Glutamatergic neuron (in vitro differentiated cells): ENCODE data around the gene ANXA4. TPM values are rescaled to one million over a fixed set of nuclear protein-coding genes. Genes with fewer than 3 reads are reported as not detected.
"Not testable (repeated sequence)": the region's sequence is repeated elsewhere in the genome, so short reads cannot be mapped to it uniquely, and the experiment has no call there.

Experiments
- DNase-seq: peaks from one replicate; pipeline ENCODE4 v3.0.0; 2022
- H3K27ac Mint-ChIP-seq: one replicate; pipeline ENCODE4 v1.8.0; 2020; ENCODE audit warnings: mild to moderate bottlenecking, mixed read lengths, inconsistent platforms; ENCODE audit not compliant: unreplicated experiment
- H3K27me3 Mint-ChIP-seq: one replicate; pipeline ENCODE4 v1.8.0; 2020; ENCODE audit warnings: mild to moderate bottlenecking, moderate library complexity, mixed read lengths, inconsistent platforms; ENCODE audit not compliant: unreplicated experiment
- H3K36me3 Mint-ChIP-seq: one replicate; pipeline ENCODE4 v1.8.0; 2020; ENCODE audit warnings: mild to moderate bottlenecking, mixed read lengths, inconsistent platforms; ENCODE audit not compliant: unreplicated experiment
- H3K4me1 Mint-ChIP-seq: one replicate; pipeline ENCODE4 v1.8.0; 2020; ENCODE audit warnings: mild to moderate bottlenecking, low read depth, mixed read lengths, inconsistent platforms; ENCODE audit not compliant: unreplicated experiment
- H3K4me3 Mint-ChIP-seq: one replicate; pipeline ENCODE4 v1.8.0; 2020; ENCODE audit warnings: mild to moderate bottlenecking, mixed read lengths, inconsistent platforms; ENCODE audit not compliant: unreplicated experiment
- H3K9me3 Mint-ChIP-seq: one replicate; pipeline ENCODE4 v1.8.0; 2020; ENCODE audit warnings: mild to moderate bottlenecking, moderate library complexity, mixed read lengths, inconsistent platforms; ENCODE audit not compliant: unreplicated experiment
- total RNA-seq: library from RNA; stranded (reverse); fragmentation: NEBNext Ultra II Directional; extraction: Animal tissue kit (Norgen Biotek cat#: 25700); gene quantifications from one replicate; pipeline ENCODE4 v1.2.1, GENCODE V29; 2021; ENCODE audit not compliant: unreplicated experiment
- TF ChIP-seq, protein P1 (sequence below): fragments of 200-600 bp; sonication (generic); IDR thresholded peaks from one replicate; pipeline ENCODE4 v1.5.0; 2021; ENCODE audit not compliant: partially characterized antibody, unreplicated experiment

The ANXA4 gene
- total RNA-seq, 1 donor from 2014 or later: 3.1 TPM

GRCh38 chr2:69734035-69734611, 7.8 kb upstream of the ANXA4 start:
- H3K4me3 Mint-ChIP-seq: no peak overlapping the region
- H3K36me3 Mint-ChIP-seq: no peaks in the 10 kb centered on the region
- H3K9me3 Mint-ChIP-seq: no peaks in the 10 kb centered on the region
- no peak overlapping the region for H3K27ac Mint-ChIP-seq
- no peak for DNase-seq
- H3K27me3 Mint-ChIP-seq: no peaks in the 10 kb centered on the region
- TF ChIP-seq, protein P1, sequence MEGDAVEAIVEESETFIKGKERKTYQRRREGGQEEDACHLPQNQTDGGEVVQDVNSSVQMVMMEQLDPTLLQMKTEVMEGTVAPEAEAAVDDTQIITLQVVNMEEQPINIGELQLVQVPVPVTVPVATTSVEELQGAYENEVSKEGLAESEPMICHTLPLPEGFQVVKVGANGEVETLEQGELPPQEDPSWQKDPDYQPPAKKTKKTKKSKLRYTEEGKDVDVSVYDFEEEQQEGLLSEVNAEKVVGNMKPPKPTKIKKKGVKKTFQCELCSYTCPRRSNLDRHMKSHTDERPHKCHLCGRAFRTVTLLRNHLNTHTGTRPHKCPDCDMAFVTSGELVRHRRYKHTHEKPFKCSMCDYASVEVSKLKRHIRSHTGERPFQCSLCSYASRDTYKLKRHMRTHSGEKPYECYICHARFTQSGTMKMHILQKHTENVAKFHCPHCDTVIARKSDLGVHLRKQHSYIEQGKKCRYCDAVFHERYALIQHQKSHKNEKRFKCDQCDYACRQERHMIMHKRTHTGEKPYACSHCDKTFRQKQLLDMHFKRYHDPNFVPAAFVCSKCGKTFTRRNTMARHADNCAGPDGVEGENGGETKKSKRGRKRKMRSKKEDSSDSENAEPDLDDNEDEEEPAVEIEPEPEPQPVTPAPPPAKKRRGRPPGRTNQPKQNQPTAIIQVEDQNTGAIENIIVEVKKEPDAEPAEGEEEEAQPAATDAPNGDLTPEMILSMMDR: no peak
- H3K4me1 Mint-ChIP-seq: peaks cover 1% of the 10 kb centered on the region

- H3K27ac Mint-ChIP-seq: no peak overlapping the region
- H3K9me3 Mint-ChIP-seq: no peaks in the 10 kb centered on the region
- TF ChIP-seq, protein P1: no peak
- no peaks in the 10 kb centered on the region for H3K27me3 Mint-ChIP-seq
- no peaks in the 10 kb centered on the region for H3K36me3 Mint-ChIP-seq
- H3K4me3 Mint-ChIP-seq: no peak overlapping the region
- no peak for DNase-seq
- H3K4me1 Mint-ChIP-seq: peaks cover 1% of the 10 kb centered on the region
These were observed 6.9 kb upstream of the ANXA4 start for GRCh38 chr2:69734854-69735544.

DNA sequence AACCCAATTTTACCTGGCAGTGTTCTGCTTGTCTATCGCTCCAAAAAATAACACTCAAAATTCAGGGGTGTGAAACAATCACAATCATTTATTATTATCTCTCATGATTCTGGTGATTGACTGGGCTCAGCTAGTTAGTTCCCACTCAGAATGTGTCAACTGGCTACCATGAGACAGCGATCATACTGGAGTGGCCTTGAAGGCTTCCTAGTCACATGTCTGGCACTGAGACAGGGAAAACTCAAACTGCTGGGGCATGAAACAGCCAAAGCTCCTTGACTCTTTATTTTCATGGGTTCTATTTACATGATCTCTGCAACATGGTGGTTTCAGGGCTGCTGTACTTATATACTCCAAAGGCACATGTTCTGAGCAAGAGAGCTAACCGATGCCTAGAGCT, 6.2 kb upstream of the ANXA4 start:
- Mint-ChIP-seq H3K9me3 (no peaks in the 10 kb centered on the region), H3K36me3 (no peaks in the 10 kb centered on the region)
- TF ChIP-seq, protein P1: no peak

GRCh38 chr2:69738149-69738548, 3.8 kb upstream of the ANXA4 start:
- H3K27ac Mint-ChIP-seq, H3K36me3 Mint-ChIP-seq, H3K9me3 Mint-ChIP-seq, H3K4me3 Mint-ChIP-seq, H3K4me1 Mint-ChIP-seq, DNase-seq: not testable (repeated sequence)
- peaks cover 12% of the 10 kb centered on the region for H3K27me3 Mint-ChIP-seq

More for the DNA sequence above, 6.2 kb upstream of the ANXA4 start:
- DNase-seq: no peak
- peaks cover 1% of the 10 kb centered on the region for H3K4me1 Mint-ChIP-seq
- H3K4me3 Mint-ChIP-seq: no peak overlapping the region
- H3K27me3 Mint-ChIP-seq: no peaks in the 10 kb centered on the region
- no peak overlapping the region for H3K27ac Mint-ChIP-seq

DNA sequence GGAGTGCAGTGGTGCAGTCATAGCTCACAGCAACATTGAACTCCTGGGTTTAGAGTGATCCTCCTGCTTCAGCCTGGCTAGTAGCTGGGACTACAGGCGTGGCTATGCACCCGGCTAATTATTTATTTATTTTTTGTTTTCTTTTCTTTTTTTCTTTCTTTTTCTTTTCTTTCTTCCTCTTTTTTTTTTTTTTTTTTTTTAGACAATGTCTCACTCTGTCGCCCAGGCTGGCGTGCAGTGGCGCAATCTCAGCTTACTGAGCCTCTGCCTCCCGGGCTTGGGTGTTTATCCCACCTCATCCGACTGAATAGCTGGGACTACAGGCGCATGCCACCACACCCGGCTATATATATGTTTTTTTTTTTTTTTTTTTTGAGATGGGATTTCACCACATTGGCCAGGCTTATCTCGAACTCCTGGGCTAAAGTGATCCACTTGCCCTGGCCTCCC, 1.4 kb upstream of the ANXA4 start:
- TF ChIP-seq, protein P1: no peak
- Mint-ChIP-seq H3K27me3 (peaks cover 12% of the 10 kb centered on the region), H3K4me3 (no peak overlapping the region), H3K27ac (no peak overlapping the region), H3K4me1 (no peaks in the 10 kb centered on the region), H3K9me3 (peaks cover 3% of the 10 kb centered on the region), H3K36me3 (no peaks in the 10 kb centered on the region)
- no peak for DNase-seq
